Neural cell (in vitro differentiated cells): ENCODE data around the gene NAA35.

ENCODE experiments used
- EP300 ChIP-seq: fragments of 450-650 bp; conservative IDR thresholded peaks from 2 replicates; pipeline ENCODE4 v1.6.1; 2014; ENCODE audit warnings: antibody characterized with exemption, mild to moderate bottlenecking, moderate library complexity; ENCODE audit not compliant: poor library complexity, severe bottlenecking
- EZH2 ChIP-seq: fragments of 200-600, 300-800 bp; shearing (Covaris generic), sonication (generic); IDR thresholded peaks from 2 replicates; pipeline ENCODE4 v1.6.1; 2014; ENCODE audit warnings: antibody characterized with exemption, low read length, borderline replicate concordance, mild to moderate bottlenecking; ENCODE audit not compliant: insufficient read depth, poor library complexity, severe bottlenecking
- MXI1 ChIP-seq: fragments of 450-650 bp; conservative IDR thresholded peaks from 2 replicates; pipeline ENCODE4 v1.6.1; 2014; ENCODE audit warnings: antibody characterized with exemption, mild to moderate bottlenecking; ENCODE audit not compliant: poor library complexity, severe bottlenecking
- POLR2AphosphoS5 ChIP-seq: IDR thresholded peaks from 2 replicates; pipeline ENCODE4 v1.6.1; 2012
- RAD21 ChIP-seq: fragments of 450-650 bp; conservative IDR thresholded peaks from 2 replicates; pipeline ENCODE4 v1.6.1; 2014; ENCODE audit warnings: antibody characterized with exemption, mild to moderate bottlenecking, moderate library complexity
- TF ChIP-seq, protein P1 (sequence below): fragments of 450-650 bp; IDR thresholded peaks from 2 replicates; pipeline ENCODE4 v1.5.1; 2014; ENCODE audit warnings: antibody characterized with exemption, mild to moderate bottlenecking, moderate library complexity; ENCODE audit not compliant: poor library complexity, severe bottlenecking
- TF ChIP-seq, protein P2 (sequence below): IDR thresholded peaks from 2 replicates; pipeline ENCODE4 v1.6.1; 2012; ENCODE audit warnings: borderline replicate concordance

DNA sequence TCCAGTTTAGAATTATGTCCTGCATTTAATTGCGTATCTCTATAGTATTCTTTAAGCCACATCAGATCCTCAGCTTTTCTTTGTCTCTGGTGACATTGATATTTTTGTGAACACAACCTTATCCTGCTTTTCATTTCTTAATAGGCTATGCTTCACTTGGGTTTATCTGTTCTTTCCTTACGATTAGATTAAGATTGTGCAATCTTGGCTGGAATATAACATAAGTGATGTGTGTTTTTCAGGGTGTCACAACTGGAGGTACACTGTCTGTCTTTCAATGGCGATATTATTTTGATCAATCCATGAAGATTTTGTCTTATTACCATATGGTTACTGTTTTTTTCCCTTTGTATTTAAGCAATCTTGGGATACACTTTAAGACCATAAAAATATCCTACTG lies 23.6 kb downstream of the NAA35 start:
- TF ChIP-seq EZH2, result no peak
- TF ChIP-seq, protein P1, sequence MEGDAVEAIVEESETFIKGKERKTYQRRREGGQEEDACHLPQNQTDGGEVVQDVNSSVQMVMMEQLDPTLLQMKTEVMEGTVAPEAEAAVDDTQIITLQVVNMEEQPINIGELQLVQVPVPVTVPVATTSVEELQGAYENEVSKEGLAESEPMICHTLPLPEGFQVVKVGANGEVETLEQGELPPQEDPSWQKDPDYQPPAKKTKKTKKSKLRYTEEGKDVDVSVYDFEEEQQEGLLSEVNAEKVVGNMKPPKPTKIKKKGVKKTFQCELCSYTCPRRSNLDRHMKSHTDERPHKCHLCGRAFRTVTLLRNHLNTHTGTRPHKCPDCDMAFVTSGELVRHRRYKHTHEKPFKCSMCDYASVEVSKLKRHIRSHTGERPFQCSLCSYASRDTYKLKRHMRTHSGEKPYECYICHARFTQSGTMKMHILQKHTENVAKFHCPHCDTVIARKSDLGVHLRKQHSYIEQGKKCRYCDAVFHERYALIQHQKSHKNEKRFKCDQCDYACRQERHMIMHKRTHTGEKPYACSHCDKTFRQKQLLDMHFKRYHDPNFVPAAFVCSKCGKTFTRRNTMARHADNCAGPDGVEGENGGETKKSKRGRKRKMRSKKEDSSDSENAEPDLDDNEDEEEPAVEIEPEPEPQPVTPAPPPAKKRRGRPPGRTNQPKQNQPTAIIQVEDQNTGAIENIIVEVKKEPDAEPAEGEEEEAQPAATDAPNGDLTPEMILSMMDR, result no peak
- TF ChIP-seq RAD21, result no peak
- no peak for TF ChIP-seq POLR2AphosphoS5
- TF ChIP-seq, protein P2, sequence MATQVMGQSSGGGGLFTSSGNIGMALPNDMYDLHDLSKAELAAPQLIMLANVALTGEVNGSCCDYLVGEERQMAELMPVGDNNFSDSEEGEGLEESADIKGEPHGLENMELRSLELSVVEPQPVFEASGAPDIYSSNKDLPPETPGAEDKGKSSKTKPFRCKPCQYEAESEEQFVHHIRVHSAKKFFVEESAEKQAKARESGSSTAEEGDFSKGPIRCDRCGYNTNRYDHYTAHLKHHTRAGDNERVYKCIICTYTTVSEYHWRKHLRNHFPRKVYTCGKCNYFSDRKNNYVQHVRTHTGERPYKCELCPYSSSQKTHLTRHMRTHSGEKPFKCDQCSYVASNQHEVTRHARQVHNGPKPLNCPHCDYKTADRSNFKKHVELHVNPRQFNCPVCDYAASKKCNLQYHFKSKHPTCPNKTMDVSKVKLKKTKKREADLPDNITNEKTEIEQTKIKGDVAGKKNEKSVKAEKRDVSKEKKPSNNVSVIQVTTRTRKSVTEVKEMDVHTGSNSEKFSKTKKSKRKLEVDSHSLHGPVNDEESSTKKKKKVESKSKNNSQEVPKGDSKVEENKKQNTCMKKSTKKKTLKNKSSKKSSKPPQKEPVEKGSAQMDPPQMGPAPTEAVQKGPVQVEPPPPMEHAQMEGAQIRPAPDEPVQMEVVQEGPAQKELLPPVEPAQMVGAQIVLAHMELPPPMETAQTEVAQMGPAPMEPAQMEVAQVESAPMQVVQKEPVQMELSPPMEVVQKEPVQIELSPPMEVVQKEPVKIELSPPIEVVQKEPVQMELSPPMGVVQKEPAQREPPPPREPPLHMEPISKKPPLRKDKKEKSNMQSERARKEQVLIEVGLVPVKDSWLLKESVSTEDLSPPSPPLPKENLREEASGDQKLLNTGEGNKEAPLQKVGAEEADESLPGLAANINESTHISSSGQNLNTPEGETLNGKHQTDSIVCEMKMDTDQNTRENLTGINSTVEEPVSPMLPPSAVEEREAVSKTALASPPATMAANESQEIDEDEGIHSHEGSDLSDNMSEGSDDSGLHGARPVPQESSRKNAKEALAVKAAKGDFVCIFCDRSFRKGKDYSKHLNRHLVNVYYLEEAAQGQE, result no peak
- TF ChIP-seq EP300, result no peak
- no peak for TF ChIP-seq MXI1
